DMS153 treated with DMSO at 0.1 percent for 48 hours (cell line): ENCODE data around the gene ZBTB46.
A peak's percentile ranks its signal among the peaks of the same experiment; 100 is the strongest.

Experiments used
- DNase-seq: peaks from one replicate; lab custom pipeline; 2025; ENCODE audit not compliant: unreplicated experiment; lab: John Stamatoyannopoulos, UW

The ZBTB46 gene

DNA sequence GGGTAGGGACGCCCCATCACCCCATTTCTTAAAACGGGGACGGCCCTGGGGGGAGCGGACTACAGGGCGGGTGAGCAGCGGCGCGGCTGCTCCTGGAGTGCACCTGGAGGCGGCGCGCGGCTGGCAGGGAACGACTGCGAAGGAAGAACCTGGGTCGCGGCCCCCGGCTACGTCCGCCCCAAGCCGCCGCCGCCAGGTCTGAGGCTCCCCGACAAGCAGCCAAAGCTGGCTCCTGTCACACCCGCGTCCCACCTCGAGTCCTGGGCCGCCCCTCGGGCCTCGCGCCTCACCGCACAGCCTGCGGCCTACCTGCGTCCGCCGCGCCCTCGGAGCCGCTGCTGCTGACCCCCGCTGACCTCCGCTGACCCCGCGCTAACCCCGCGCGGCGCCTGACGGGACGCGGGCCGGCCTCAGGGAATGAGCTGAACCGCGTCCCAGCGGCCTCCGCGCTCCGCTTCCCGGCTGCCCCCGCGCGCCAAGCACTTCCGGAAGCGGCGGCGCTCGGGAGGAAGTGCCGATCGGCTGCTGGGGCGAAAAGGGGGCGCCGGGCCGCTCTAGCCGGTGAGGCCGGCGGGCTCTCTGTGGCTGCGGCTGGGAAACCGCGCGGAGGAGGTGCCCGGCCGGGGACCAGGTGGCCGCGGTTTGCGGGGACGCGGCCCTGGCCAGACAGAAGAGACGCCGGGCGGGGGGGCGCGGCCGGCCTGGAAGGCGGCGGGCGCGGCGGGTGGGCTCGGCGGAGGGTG is 123.3 kb downstream of the ZBTB46 start, which contains the start of the genes ARFRP1 and ZGPAT:
Gene ARFRP1 (minus strand): TSS at position 419 of the 743 bp plus-strand sequence. CDS start 885 bp downstream, outside the sequence.
Gene ZGPAT (plus strand): TSS at position 482 of the 743 bp plus-strand sequence. CDS start 542 bp downstream, outside the sequence.
- peak; percentile 77 for DNase-seq

DNA sequence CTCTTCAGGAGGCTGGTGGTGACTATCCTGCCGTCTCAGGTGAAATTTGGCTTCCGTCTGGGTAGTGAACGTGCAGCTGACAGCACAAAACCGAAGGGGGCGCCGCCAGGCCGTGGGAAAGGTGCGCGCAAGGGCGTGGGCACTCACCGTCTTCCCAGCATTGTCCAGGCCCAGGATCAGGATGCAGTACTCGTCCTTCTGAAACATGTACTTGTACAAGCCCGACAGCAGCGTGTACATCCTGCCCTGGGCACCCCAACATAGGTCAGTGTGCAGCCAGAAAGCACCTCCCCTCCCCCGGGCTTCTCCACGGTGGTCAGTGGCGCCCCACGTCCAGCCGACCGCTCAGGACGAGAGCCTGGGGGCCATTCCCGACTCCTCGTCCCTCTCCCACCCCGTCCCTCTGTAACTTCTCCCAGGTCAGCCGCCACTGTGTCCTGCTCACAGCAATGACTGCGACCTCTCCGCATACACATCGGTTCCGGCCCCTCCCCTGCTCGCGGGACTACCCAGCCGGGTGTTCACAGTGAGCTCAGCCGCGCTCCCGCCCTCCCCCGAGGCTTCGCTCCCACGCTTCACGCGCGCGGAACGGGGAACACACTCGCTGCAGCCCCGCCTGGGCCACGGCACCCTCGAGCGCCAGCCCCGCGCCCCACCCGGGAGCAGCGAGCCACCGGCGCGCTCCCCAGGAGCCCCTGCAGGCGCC is 124.1 kb downstream of the ZBTB46 start:
- DNase-seq, result no peak

DNA sequence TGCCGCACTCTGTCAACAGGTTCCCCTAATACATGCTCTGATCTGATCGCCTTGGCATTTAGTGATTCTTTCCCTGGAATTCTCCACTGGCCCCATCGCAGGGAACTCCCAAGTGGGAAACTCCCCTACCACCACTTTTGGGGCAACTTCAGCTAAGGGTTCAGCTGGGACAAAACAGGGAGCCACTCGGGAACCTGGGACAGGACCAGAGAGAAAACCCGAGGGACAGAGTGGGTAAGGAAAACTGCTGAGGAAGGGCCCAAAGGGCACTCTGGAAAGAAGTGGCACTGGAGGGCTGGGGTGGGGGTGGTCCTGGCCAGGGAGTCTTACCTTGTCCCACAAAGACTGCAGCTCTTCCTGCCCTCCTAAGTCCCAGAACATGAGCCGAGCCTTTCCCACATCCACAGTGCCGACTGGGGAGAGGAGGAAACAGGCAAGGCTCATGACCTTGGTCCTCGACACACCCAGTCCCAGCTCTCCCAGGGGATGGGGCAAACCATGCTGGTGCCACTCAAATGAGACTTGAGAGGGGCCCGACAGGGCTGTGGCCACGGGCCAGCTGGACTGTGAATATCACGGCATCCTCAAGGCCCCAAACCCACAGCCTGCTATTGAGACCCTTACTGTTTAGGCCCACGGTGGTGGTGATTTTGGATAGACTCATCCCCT is 124.9 kb downstream of the ZBTB46 start:
- no peak for DNase-seq

DNA sequence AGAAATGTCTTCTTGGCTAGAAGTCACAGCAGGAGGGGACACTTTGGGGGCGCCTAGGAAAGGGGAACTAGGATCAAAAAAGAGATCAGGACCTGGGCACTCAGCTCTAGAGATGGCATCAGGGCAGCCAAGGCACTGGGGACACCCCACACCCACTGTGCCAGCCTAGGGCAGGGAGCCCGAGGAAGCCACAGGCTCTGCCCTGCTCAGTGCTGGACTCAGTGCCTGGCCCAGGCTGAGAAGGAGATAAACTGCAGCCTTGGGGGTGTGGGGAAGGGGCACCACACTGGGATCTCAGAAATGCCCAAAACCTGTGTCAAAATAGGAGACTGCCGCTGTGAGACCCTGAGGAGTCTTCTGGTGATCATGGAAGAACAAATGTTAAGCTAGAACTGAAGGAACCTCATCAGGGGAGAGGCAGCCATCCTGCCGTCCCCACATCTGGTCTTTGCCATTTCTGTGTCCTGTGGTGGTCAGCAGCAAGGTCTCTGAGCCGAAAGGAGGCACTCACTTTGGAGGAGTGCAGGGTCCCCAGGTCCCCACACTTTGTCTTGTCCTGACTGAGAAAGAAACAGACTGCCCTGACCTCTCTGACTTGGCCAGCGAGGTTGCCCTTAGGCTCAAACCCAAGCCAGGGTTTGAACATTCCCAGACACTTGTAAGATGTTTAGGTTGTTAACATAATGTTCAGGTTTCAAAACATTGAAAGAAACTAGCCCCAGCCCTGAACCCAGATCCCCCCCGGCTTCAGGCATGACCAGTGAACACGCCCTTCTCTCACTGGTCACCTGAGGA is 125.6 kb downstream of the ZBTB46 start:
- no peak for DNase-seq

DNA sequence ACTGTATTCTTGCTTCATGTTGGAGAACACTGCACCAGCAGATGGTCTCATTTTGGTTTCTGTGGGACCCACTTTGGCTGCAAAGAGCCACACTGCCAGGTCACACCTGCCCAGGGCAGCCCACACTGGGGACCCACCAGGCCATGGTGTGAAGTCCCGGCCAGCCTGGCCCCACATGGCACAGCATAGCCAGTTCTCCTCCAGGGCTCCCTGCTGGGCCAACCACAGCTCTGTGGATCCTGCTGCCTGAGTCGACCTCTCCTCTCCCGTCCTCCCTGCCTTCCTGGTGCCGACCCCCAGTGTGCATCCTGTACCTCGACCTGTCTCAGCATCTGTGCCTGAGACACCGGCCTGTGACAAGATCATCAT is 126.3 kb downstream of the ZBTB46 start:
- no peak for DNase-seq

DNA sequence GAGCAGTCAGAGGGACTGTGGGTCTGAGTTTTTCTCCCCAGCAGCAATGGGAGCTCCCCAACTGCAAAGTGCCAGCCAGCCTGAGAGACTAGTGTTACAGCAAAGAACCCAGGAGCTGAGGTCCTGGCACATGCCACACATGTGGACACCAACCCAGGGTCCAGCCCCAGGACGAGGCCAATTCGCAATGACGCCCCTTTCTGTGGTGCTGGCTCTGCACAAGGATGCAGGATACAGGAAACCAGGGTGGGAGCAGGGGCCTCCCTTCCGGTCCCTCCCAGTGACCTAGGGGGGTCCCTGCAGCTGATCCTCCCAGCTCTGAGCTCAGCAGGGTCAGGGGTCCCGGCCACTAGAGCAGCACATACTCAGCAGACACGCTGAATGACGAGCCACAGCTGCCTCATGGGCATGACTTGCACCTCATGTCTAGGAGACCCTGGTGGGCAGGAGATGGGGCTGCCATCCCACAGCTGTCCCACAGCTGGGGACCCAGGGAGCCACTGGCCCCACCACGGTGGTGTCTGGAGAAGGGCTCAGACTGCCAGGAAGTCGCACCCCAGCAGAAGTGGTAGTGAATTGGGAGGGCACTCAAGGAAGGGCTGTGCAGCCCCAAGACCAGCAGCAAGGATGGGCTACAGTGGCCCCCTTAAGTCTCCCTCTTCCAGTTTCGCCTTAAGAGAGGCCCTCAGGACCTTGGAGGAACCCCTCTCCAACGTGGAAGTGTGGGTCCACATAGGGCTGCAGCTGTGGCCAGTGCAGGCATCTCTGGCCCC is 126.9 kb downstream of the ZBTB46 start:
- no peak for DNase-seq

DNA sequence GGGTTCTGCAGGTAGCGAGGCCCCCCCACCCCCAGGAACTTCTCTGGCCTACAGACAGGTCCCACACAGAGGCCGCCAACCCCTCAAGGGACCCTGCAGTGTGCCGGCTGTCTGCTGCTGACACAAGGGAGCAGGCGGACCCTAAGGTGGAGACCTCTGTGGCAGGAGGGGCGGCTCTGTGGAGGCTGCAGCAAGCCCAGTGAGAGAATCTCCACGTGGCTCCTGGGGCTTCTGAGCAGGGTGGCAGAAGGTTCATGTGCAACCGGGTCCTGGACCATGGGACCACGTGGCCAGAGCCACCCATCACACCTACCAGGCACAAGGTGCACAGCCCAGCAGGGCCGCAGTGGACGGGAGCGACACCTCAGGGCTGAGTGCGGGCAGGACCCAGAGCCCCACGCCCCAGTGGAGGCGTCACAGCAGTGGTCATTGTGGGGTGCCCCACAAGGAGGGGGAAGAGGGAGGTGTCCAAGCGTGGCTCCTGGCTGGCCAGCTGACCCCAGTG is 127.5 kb downstream of the ZBTB46 start:
- DNase-seq, result no peak

DNA sequence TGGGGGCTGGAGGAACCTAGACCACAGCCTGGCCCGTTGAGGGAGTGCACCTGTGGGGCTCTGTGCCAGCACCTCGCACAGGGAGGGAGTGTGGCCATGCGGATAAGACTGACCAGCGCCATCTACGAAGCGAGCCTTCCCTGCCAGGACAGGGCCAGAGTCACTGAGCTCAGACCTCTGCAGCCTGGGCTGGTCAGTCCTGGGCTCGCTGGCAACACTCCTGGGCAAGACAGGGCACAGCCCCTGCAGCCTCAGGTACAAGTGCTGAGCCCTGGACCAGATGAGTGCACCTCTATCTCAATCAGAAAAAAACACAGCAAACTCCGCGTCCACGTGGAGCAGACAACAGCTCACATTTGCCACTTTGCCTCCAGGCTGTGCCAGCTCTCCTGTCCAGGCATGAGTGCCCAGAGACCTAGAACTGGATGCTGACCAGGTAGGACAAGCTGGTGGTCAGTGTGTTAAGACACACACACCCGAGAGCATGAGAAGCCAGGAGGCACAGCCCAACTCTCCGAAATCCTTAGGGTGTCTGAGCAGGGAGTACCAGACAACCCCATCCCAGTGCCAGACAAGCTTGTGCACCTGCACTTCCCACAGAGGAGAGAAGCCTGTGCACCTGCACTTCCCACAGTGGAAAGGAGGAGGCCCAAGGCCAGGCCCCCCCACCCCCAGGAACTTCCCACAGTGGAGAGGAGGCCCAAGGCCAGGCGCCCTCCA is 128.2 kb downstream of the ZBTB46 start:
- no peak for DNase-seq

DNA sequence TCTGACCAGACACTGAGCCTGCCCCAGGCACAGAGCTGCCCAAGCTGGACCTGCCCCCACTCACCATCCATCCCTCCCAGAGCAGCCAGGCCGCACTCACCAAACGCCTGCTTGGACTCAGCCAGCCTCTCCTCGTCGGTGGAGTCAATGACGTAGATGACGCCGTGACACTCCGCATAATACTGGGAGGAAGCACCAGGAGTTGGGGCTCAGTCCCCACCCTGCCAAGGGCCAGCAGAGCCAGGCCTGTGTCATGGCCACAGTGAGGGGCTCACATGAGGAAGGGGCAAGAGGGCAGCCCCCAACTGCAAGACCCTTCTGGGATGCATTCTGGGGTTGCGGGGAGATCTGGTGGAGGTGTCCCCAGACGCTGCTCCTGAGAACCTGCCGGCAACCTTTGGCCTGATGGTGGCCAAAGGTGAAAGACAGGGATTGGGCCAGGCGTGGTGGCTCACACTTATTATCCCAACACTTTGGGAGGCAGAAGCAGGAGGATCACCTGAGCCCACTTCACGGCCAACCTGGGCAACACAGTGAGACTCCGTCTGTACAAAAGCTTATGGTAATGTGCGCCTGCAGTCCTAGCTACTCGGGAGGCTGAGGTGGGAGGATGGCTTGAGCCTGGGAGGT is 128.9 kb downstream of the ZBTB46 start:
- no peak for DNase-seq

DNA sequence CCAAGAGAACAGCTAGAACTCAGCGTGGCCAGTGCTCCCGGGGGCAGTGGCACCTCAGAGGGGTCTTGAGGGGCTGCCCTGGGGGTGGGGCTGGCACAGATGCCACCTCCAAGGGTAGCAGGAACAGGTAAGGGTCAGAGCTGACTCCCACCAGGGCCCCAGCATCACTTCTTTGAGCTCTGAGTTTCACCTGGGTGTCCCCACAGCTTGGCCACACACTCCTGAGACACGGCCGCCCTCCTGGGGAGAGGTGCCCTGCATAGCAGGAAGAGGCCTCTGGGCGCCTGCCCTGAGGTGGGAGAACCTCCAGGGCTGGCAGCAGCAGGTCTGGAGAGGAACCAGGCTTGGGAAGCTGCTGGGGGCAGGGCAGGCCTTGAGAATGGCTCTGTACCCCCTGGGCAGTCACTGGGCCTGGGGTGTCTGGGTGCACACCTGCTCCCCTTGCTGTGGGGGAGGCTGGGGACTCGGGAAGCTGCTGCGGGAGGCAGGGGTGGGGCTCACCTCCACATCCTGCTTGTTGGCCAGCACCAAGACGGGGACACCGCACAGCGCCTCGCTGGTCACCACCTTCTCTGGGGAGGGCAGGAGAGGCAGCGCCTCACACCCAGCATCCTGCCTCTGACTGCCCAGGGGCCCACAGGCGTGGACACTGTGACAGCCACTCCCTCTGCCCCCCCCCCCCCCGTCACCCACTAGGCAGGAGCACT is 129.6 kb downstream of the ZBTB46 start:
- no peak for DNase-seq

DNA sequence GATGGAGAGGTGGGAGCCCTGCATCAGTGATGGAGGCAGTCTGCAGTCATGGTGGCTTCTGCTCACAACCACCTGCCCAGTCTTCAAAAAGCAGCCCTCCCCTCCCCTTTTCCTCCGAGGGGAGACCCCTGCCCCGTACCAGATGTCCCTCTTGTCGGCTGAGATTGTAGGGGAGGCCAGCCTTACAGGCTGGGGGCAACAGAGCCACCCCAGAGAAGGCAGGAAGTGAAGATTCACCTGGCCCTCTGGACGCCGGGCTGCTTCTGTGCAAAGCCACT is 130.1 kb downstream of the ZBTB46 start:
- DNase-seq, result no peak

DNA sequence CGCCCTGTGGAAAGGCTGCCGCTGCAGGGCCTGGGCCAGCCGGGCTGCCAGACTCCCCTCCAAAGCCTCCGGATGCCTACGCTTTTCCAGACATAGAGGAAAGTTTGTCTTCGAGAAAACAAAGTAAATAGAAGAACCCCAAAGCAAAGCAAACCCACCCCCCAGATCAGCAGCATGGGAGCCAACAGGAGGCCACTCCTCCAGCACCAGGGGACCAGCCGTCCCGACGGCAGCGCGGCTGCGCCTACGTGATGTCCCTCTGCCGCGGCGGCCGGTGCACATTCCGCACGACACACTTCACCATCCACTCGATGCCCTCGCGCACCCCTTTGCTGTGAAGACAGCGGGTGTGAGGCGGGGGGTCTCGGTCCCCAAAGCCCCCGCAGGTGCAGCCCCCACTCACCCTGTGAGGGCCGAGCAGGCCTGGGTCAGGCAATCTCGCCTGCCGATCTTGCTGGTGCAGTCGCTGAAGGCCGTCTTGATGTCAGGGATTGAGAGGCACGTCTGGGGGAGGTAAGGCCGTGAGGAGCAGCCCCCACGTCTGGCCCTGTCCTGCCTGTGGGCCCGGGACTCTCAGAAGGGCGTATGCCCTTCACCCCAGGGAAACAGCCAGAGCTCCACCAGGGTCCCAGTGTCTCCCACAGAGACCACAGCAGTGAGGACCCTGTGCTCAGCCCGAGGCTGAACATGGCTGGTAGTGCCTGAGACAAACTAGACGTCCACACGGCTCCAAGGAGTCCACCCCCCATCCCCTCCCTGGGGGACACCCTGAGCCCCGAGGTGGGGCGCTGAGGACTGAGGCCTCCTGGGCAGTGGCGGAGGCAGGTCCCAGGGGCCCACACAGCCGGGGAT is 130.6 kb downstream of the ZBTB46 start:
- no peak for DNase-seq

DNA sequence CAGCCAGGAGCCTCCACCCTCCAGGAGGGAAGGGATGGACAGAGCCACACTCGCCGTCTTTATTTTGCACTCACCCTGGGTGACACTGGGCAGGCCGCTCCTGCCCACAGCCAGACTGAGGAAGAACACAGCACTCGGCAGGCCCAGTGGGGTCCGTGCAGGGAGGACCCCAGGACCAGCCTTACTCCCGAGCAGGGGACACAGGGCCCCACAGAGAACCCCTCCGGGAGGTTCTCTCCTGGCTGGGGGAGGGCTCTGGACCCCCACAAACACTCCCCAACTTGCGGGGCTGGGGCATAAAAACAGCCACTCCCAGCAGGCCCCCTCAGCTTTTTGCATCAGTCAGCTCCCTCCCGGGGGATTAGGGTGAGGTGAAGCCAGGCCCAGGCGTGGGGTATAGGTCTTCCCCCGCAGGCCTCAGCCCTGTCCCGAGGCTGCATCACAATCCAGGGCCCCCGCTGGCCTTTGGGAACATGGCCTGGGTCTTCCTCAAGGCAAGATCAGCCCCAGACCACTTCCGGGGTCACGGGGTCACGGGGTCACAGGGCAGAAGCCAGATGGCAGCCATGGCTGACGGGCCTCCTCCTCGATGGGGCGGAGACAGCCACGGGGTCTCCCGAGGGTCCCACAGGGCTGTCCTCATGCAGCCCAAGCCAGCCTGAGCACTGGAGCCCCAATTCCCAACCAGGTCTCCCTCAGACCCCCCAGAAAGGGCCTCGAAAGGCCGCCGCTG is 131.4 kb downstream of the ZBTB46 start:
- no peak for DNase-seq

DNA sequence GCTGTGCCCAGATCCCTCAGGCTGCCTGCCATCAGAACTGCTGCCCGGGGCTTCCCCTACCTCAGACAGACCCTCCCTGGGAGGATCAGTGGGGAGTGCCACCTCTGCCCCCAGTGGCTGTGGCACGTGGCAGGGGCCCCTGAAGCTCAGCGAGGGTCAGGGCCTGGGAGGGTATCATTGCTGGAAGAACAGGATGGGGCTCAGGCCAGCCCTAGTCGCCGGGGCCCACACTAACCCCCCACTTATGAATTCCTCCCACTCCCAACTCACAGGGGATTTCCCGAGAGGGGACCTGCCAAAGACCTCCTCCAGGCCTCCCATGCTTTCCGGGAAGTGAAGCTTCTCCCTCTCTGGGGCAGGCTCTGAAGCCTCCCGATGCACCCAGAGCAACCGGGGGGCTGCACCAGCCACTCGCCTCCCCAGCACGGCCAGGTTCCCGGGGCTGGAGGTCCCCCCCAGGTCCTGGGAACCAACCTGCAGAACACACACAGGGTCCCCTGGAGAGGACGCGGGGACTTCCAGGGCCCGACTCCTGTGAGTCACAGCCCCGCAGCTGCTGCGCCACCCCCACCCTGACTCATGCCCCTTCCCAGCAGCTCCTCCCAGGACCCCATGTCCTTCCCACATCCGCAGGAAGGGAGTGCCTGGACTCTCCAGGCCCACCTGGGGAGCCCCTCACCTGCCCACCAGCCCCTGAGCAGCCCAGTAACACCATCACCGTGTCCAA is 132.2 kb downstream of the ZBTB46 start:
- DNase-seq, result no peak

DNA sequence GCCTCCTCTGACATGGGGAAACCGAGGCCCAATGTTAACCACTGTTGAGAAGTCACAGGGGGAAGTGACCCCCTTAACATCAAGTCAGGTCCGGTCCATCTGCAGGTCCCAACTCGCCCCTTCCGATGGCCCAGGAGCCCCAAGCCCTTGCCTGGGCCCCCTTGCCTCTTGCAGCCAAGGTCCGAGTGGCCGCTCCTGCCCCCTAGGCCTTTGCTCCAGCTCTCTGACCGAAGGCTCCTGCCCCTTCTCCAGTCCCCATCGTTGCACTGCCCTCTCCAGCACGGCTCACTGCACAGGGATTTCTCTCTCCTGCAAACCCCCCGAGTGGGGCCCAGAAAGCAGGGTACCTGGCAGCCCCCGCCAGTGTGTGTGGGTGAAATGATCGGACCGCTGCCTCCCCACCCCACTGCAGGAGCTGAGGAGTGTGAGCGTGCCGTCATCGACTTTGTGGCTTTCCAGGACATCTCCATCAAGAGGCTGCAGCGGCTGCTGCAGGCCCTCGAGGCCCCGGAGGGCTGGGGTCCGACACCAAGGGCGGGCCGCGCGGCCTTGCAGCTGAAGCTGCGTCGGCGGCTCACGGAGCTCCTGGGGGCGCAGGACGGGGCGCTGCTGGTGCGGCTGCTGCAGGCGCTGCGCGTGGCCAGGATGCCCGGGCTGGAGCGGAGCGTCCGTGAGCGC is 133.1 kb downstream of the ZBTB46 start:
- no peak for DNase-seq

DNA sequence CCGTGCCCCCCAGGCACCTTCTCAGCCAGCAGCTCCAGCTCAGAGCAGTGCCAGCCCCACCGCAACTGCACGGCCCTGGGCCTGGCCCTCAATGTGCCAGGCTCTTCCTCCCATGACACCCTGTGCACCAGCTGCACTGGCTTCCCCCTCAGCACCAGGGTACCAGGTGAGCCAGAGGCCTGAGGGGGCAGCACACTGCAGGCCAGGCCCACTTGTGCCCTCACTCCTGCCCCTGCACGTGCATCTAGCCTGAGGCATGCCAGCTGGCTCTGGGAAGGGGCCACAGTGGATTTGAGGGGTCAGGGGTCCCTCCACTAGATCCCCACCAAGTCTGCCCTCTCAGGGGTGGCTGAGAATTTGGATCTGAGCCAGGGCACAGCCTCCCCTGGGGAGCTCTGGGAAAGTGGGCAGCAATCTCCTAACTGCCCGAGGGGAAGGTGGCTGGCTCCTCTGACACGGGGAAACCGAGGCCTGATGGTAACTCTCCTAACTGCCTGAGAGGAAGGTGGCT is 133.7 kb downstream of the ZBTB46 start:
- DNase-seq, result no peak
